ENCODE data around the gene BCL11A.

The BCL11A gene

GRCh38 chr2:60480089-60480773, 73.2 kb downstream of the BCL11A start:
- DNase-seq, result no peak

- no peak for DNase-seq
Observed at GRCh38 chr2:60479226-60480088, 74.0 kb downstream of the BCL11A start.

DNA sequence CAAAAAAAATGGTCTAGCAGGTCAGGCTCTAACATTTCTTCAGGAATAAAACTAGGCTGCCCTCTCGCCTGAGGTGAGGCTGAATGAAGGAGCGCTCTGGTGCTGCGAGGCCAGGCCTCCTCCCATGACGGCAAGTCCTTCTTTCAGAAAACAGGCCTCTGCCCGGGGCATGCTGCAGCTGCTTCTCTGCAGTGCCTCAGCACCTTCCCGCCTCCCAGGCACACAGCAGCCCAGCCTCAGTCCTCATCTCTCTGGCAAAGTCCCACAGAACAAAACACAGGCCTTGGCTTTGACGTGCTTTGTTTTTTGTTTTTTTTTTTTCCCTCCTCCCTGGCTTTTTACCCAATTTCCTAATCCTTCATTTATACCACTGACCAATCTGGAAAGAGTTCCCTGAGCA, 74.8 kb downstream of the BCL11A start:
- no peak for DNase-seq

DNA sequence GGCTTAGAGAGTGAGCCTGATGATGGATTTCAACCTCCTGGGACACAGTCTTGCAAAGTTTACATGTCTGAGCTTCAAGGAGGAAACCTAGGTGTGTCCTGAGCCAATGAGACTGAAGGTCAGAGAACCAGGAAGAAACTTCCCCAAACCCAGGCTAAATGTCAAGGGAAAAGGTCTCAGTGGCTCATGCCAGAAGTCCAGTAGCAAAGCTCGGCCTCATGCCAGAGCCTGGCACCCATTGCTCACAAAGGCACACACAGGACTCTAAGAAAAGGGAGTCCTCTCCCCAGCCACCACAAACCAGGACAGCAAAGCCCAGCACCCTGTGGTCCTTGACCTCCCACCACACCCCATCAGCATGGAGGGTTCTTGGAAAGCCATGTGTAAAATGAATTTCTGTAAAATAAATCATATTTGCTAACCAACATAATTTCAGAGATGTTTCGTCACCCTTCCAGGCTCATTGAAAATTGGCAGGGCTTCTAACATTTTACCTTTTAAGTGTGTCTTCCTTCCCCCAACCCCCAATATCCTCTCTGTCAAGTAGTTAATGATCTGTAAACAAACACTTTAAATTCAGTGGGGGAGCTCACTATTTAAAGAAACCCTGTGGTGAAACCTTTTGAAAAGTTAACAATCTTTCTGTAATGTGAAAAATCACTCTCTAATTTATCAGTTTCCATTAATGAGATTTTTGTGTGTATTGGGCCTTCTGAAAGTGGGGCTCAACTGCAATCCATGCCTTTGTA, 77.1 kb downstream of the BCL11A start:
- no peak for DNase-seq

DNA sequence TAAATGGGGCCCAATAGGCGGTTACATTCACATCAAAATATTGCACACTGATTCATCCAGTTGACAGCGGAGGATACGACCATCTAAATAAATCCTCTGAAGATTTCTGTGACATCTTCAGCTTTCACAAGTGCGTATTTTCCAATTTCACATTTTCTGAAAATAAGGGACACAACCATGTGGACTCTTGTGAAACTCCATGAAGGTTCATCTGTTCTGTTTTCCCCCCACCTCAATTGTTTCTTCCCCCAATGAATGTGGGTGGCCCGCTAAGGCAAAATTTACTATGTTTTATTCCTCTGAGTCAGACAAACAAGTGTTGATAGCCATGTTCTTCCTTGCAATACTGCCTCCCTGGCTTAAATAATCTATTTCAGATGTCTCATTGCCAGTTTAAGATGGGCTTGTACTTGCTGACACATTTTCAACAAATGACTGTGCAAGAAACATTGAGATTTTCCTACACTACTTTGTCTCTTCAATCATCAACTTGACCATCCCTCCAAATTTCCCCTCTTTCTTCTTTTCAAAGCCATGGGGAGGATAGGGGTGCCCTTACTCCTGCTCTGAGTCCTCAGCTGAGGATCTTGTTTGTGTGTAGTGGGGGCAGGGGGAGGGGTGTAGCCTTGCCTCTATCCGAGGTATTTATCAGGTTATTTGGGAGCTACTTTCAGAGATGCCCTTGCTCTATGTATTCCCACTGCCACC, 78.2 kb downstream of the BCL11A start:
- no peak for DNase-seq

DNA sequence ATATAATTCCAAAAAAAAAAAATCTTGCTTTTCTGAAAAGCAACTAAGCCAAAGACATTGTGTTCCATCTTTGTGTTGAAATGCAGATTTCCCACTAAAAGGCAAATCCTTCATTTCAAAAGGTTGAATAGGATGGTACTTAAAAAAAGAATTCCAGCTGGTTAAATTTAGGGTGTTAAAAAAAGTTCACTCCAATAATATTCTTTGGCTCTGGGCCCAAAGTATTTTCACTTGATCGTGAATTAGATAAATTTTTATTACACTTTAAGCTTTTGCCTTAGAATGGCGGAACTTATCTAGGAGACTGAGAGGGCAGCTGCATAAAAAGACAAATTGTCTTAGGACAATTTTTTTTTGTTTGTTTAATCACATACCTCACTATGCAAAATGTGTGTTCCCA, 79.2 kb downstream of the BCL11A start:
- no peak for DNase-seq

- DNase-seq, result no peak
Observed at GRCh38 chr2:60473546-60473945, 79.9 kb downstream of the BCL11A start.

DNA sequence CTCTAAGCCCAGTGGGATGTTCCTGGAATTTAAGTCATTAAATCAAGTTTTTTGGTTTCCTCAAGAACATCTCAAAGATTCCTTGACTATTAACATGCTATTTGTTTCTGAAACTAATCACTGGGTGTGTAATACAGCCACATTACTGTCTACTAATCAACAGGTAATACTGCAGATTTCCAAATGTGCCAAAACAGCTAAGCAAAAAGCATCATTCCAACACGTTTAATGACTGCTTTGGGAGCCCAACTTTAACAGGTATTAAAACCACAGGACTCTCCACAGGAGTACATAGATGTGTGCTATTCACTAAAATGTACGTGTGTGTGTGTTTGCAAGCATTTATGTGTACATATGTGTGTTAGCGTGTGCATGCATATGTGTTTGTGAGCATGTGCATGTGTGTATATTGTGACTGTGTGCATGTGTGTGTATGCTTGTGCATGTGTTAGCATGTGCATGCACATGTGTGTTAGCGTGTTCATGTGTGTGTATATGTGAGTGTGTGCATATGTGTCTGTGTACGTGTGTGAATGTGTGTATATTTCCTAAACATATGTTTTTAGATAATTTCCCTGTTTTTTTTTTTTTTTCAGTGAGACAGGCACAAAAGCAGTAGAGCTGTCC, 80.7 kb downstream of the BCL11A start:
- DNase-seq, result no peak

DNA sequence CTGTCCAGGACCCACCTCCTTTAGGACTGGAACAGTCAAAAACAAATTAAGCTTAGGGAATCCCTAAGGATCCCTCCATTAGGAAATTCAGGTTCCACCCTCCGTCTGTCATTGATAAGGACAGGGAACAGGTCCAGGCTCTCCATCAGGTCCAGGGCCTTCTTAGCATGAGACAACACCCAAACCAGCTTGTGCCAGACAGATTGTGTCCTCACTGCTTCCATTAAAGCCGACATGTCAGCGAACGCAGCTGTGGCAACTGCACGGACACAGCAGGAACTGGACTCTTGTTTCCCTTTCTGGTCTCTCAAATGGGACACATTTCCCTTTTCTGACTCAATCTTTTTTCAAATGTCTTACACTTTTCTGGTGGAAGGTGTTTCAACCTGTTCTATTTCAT, 81.4 kb downstream of the BCL11A start:
- no peak for DNase-seq

GRCh38 chr2:60470340-60470739, 83.1 kb downstream of the BCL11A start:
- no peak for DNase-seq

- DNase-seq, result no peak
Observed at GRCh38 chr2:60469536-60470317, 83.7 kb downstream of the BCL11A start.

GRCh38 chr2:60468382-60469085, 84.9 kb downstream of the BCL11A start:
- no peak for DNase-seq

- DNase-seq, result no peak
Observed at GRCh38 chr2:60466161-60466702, 87.2 kb downstream of the BCL11A start.

DNA sequence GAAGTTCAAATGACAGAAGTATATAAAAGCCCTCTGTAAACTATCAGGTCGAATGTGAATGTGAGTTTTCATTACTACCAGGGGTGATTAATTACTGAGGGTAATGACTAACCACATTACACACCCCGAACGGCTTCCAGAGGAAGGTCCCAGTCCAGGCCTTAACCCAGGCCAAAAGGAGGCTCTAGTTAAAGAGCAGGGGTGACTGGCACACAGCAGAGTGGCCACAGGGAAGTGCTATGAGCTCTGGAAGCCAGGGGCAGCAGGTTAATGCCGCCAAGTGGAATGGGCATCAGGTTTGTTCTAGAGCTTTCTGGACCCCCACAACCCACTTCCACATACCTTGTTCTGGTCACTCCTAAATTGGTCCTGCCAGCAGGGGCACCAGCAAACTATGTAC, 87.7 kb downstream of the BCL11A start:
- DNase-seq, result no peak

GRCh38 chr2:60463249-60463648, 90.2 kb downstream of the BCL11A start:
- no peak for DNase-seq

DNA sequence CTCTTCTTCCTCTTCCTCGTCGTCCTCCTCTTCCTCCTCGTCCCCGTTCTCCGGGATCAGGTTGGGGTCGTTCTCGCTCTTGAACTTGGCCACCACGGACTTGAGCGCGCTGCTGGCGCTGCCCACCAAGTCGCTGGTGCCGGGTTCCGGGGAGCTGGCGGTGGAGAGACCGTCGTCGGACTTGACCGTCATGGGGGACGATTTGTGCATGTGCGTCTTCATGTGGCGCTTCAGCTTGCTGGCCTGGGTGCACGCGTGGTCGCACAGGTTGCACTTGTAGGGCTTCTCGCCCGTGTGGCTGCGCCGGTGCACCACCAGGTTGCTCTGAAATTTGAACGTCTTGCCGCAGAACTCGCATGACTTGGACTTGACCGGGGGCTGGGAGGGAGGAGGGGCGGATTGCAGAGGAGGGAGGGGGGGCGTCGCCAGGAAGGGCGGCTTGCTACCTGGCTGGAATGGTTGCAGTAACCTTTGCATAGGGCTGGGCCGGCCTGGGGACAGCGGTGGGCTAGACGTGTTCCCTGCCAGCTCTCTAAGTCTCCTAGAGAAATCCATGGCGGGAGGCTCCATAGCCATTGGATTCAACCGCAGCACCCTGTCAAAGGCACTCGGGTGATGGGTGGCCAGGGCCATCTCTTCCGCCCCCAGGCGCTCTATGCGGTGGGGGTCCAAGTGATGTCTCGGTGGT, 91.9 kb downstream of the BCL11A start:
- no peak for DNase-seq

- no peak for DNase-seq
Observed at GRCh38 chr2:60460577-60461420, 92.7 kb downstream of the BCL11A start.

- no peak for DNase-seq
Observed at GRCh38 chr2:60459851-60460250, 93.6 kb downstream of the BCL11A start.

DNA sequence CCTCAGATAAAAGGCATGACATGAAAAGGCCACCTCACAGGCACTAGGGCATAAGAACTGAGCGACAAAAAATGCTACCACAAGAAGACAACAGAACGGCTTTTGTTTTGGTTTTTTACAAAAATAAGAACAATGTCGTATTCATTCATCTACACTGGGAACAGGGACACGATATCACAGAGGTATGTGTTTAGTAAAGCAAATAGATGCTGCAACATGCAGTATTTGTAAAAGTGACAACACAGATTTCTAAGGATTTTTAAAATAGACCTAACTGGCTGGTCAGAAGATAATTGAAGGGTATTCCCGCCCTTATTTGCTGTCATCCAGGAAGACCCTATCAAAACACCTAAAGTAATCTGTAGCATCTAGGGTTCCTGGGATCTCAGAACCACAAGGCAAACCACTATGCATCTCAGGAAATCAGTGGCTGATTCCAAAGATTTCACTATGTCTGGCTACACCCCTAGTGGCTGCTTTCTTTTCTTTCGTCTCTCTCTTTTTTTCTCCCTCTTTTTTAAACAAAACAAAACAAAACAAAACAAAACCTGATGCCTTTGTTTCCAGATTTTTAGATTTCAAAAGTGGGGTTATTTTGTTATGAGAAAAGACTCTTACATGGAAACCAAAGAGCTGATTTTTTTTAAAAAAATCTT, 97.2 kb downstream of the BCL11A start:
- DNase-seq, result no peak
